Mucosa of rectum (tissue), 2 donors: Measurements from ENCODE around the gene RPS6KA5.
"Not testable (repeated sequence)": the region's sequence is repeated elsewhere in the genome, so short reads cannot be mapped to it uniquely, and the experiment has no call there.

Experiments
- H3K27ac ChIP-seq, 2 donors: one replicate each; pipeline ENCODE4 v1.7.0; 2013; ENCODE audit warnings: inconsistent platforms in 2 of 2, low read depth in 2 of 2, low read length in 2 of 2
- H3K27me3 ChIP-seq, 2 donors: one replicate each; pipeline ENCODE4 v1.7.0; 2013; ENCODE audit warnings: low read length in 2 of 2; ENCODE audit not compliant: control insufficient read depth in 2 of 2, insufficient read depth in 2 of 2
- H3K36me3 ChIP-seq, 2 donors: one replicate each; pipeline ENCODE4 v1.7.0; 2013; ENCODE audit warnings: low read length in 2 of 2; ENCODE audit not compliant: control insufficient read depth in 2 of 2, insufficient read depth in 2 of 2
- H3K4me1 ChIP-seq, 2 donors: one replicate each; pipeline ENCODE4 v1.7.0; 2013; ENCODE audit warnings: low read length in 2 of 2, mild to moderate bottlenecking in 1 of 2; ENCODE audit not compliant: control insufficient read depth in 2 of 2, insufficient read depth in 2 of 2
- H3K4me3 ChIP-seq, 2 donors: one replicate each; pipeline ENCODE4 v1.7.0; 2013; ENCODE audit warnings: low read length in 2 of 2
- H3K9ac ChIP-seq, 2 donors: one replicate each; pipeline ENCODE4 v1.7.0; 2013; ENCODE audit warnings: low read length in 2 of 2, low read depth in 1 of 2, mild to moderate bottlenecking in 1 of 2
- H3K9me3 ChIP-seq, 2 donors: one replicate each; pipeline ENCODE4 v1.7.0; 2013; ENCODE audit warnings: low read length in 2 of 2; ENCODE audit not compliant: control insufficient read depth in 2 of 2
- donor health status: healthy.
- donor health status: Normal muscosa, but diverticular disease.

RPS6KA5 gene

GRCh38 chr14:91090743-91091142 is 30.3 kb upstream of the RPS6KA5 start:
- Histone ChIP-seq H3K4me3 (peak overlapping the region; percentile 13 to 38), H3K36me3 (no peaks in the 10 kb centered on the region), H3K9me3 (no peaks in the 10 kb centered on the region), H3K9ac (no peak overlapping the region), H3K27ac (peak overlapping the region; percentile 73 to 80), H3K4me1 (peaks cover 33 to 36% of the 10 kb centered on the region in 2 donors), H3K27me3 (no peaks in the 10 kb centered on the region)

GRCh38 chr14:91089958-91090535 is 29.6 kb upstream of the RPS6KA5 start:
- peak overlapping the region; percentile 73 to 80 for H3K27ac ChIP-seq
- no peaks in the 10 kb centered on the region for H3K36me3 ChIP-seq
- peaks cover 33 to 36% of the 10 kb centered on the region in 2 donors for H3K4me1 ChIP-seq
- no peak overlapping the region for H3K9ac ChIP-seq
- no peak overlapping the region for H3K4me3 ChIP-seq
- H3K27me3 ChIP-seq: no peaks in the 10 kb centered on the region
- no peaks in the 10 kb centered on the region for H3K9me3 ChIP-seq

- H3K27ac ChIP-seq: peak overlapping the region; percentile 88 to 91
- H3K9ac ChIP-seq: peak overlapping the region in 1 of 2 donors; percentile 36
Measured at GRCh38 chr14:91088585-91089235, 28.3 kb upstream of the RPS6KA5 start.

GRCh38 chr14:91087470-91087869 is 27.0 kb upstream of the RPS6KA5 start:
- not testable (repeated sequence) for H3K36me3 ChIP-seq, H3K9me3 ChIP-seq, H3K27me3 ChIP-seq
- Histone ChIP-seq H3K4me1 (peaks cover 33 to 36% of the 10 kb centered on the region in 2 donors), H3K4me3 (peak overlapping the region in 1 of 2 donors; percentile 46), H3K9ac (peak overlapping the region; percentile 41 to 60), H3K27ac (peak overlapping the region; percentile 88 to 91)

More at GRCh38 chr14:91088585-91089235, 28.3 kb upstream of the RPS6KA5 start:
- H3K4me1 ChIP-seq: peaks cover 33 to 36% of the 10 kb centered on the region in 2 donors
- H3K4me3 ChIP-seq: no peak overlapping the region
- no peaks in the 10 kb centered on the region for H3K27me3 ChIP-seq
- no peaks in the 10 kb centered on the region for H3K9me3 ChIP-seq
- no peaks in the 10 kb centered on the region for H3K36me3 ChIP-seq

GRCh38 chr14:91084516-91084915 is 24.1 kb upstream of the RPS6KA5 start:
- no peak overlapping the region for H3K9ac ChIP-seq

GRCh38 chr14:91082282-91082681 is 21.8 kb upstream of the RPS6KA5 start:
- H3K27ac ChIP-seq: peak overlapping the region in 1 of 2 donors; percentile 10

More at GRCh38 chr14:91084516-91084915, 24.1 kb upstream of the RPS6KA5 start:
- H3K4me3 ChIP-seq: no peak overlapping the region
- no peaks in the 10 kb centered on the region for H3K27me3 ChIP-seq
- H3K27ac ChIP-seq: no peak overlapping the region
- H3K36me3 ChIP-seq: no peaks in the 10 kb centered on the region
- peaks cover 20 to 27% of the 10 kb centered on the region in 2 donors for H3K4me1 ChIP-seq
- H3K9me3 ChIP-seq: no peaks in the 10 kb centered on the region

GRCh38 chr14:91080071-91080470 is 19.6 kb upstream of the RPS6KA5 start:
- H3K27ac ChIP-seq: no peak overlapping the region
- H3K36me3 ChIP-seq: no peaks in the 10 kb centered on the region
- H3K27me3 ChIP-seq: no peaks in the 10 kb centered on the region
- no peak overlapping the region for H3K9ac ChIP-seq
- no peak overlapping the region for H3K4me3 ChIP-seq
- H3K9me3 ChIP-seq: no peaks in the 10 kb centered on the region
- peaks cover 2 to 5% of the 10 kb centered on the region in 2 donors for H3K4me1 ChIP-seq

More at GRCh38 chr14:91082282-91082681, 21.8 kb upstream of the RPS6KA5 start:
- Histone ChIP-seq H3K27me3 (no peaks in the 10 kb centered on the region), H3K9ac (no peak overlapping the region), H3K4me3 (no peak overlapping the region), H3K36me3 (no peaks in the 10 kb centered on the region), H3K9me3 (no peaks in the 10 kb centered on the region), H3K4me1 (peaks cover 7 to 10% of the 10 kb centered on the region in 2 donors)

GRCh38 chr14:91078095-91078737 is 17.8 kb upstream of the RPS6KA5 start:
- no peaks in the 10 kb centered on the region for H3K36me3 ChIP-seq
- peaks cover 2 to 5% of the 10 kb centered on the region in 2 donors for H3K4me1 ChIP-seq
- H3K9me3 ChIP-seq: no peaks in the 10 kb centered on the region
- no peak overlapping the region for H3K9ac ChIP-seq
- H3K27ac ChIP-seq: no peak overlapping the region
- H3K4me3 ChIP-seq: no peak overlapping the region
- no peaks in the 10 kb centered on the region for H3K27me3 ChIP-seq

GRCh38 chr14:91075553-91075952 is 15.1 kb upstream of the RPS6KA5 start:
- no peaks in the 10 kb centered on the region for H3K4me1 ChIP-seq
- H3K27ac ChIP-seq: no peak overlapping the region
- no peak overlapping the region for H3K4me3 ChIP-seq
- no peak overlapping the region for H3K9ac ChIP-seq
- no peaks in the 10 kb centered on the region for H3K36me3 ChIP-seq
- no peaks in the 10 kb centered on the region for H3K27me3 ChIP-seq
- no peaks in the 10 kb centered on the region for H3K9me3 ChIP-seq

GRCh38 chr14:91070572-91070971 is 10.1 kb upstream of the RPS6KA5 start:
- no peaks in the 10 kb centered on the region for H3K36me3 ChIP-seq

More at GRCh38 chr14:91070572-91070971, 10.1 kb upstream of the RPS6KA5 start:
- Histone ChIP-seq H3K4me3 (no peak overlapping the region), H3K27ac (no peak overlapping the region), H3K27me3 (no peaks in the 10 kb centered on the region), H3K9ac (no peak overlapping the region), H3K4me1 (no peaks in the 10 kb centered on the region), H3K9me3 (no peaks in the 10 kb centered on the region)
